Stimulated activated CD4-positive, alpha-beta T cell treated with anti-CD3 and anti-CD28 coated beads, Interleukin-12 subunit alpha, Interleukin-12 subunit beta, amount 100 ng/mL, for 24 hours (primary cell): Measurements from ENCODE around the gene GABPB1.
A peak's percentile ranks its signal among the peaks of the same experiment; 100 is the strongest.

Experiments
- DNase-seq, 2 experiments: peaks; one replicate each; pipeline ENCODE4 v3.0.0-alpha.2; 2020; ENCODE audit warnings: low read depth in 2 of 2

The GABPB1 gene

DNA sequence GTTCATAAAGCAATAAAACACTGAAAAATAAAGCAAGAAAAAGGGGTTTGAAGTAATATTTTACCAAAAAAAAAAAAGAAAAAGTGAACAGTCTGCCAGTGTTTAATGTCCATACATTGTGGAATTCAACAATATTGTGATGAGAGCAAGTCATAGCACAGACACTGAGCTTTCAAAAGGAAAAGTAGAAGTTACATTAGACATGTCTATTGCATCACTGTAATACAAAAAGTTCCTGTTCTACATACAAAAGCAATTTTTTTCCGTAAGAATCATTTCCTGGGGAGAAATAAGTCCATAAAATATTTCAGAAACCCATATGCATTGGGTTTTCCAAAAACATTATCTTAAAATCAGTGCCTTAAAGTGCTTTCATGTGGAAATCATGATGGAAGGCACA lies 77.6 kb downstream of the GABPB1 start:
- DNase-seq: no peak

DNA sequence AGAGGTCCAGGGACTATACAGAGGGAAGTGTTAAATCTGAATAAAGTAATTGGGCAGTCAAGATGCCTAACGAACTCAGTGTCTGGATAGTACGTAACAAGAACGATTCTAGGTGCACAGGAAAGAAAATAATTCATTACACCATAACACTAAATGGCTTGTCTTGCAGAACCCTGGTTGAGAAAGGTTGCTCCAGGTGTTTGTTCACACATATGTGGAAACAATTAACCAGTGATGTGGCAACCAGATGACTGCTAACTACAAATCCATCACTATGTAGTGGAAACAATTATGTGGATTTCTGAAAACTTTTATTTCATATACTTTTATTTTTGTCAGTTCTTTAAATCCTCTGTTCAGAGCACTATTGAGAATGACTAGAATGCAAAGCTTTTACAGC lies 79.1 kb downstream of the GABPB1 start:
- no peak for DNase-seq

- no peak for DNase-seq
These were observed 79.9 kb downstream of the GABPB1 start for GRCh38 chr15:50275091-50275490.

DNA sequence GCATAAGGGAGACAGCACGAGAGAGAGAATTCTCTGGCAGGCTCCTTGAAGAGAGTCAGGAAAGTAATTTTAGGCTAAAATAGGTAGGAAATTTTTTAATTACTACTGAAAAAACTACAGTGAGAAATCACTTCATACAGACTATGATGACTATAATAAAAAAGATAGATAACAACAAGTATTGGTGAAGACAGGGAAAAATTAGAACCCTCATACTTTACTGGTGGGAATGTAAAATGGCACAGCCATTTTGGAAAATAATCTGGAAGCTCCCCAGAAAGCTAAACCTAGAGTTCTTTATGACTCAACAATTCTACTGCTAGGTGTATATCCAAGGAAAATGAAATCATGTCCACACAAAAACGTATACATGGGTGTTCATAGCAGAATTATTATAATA lies 87.4 kb downstream of the GABPB1 start:
- DNase-seq: no peak

DNA sequence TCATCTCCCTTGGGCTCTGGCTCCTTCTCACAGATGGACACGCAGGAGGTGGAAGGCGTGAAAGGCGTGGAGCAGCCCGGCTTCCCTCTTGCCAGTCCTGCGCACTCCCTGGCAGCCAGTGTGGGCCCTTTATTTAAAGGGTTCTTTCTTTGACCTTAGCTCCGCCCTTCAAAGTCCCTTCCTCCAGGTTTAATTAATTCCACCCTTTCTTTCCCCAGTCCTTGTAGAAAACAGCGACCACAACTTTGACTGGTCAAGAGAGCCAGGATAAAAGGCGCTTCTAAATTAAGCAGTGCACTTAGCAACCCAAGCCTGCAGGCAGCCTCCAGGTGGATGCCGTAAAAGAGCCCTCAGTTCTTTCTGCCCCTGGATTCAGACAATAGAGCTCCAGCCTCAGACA lies 89.4 kb downstream of the GABPB1 start, which contains the start of gene HDC:
TSS of gene HDC (minus strand) at position 107 of the 400 bp plus-strand sequence. CDS start at position 4, 103 bp downstream.
- DNase-seq: no peak

DNA sequence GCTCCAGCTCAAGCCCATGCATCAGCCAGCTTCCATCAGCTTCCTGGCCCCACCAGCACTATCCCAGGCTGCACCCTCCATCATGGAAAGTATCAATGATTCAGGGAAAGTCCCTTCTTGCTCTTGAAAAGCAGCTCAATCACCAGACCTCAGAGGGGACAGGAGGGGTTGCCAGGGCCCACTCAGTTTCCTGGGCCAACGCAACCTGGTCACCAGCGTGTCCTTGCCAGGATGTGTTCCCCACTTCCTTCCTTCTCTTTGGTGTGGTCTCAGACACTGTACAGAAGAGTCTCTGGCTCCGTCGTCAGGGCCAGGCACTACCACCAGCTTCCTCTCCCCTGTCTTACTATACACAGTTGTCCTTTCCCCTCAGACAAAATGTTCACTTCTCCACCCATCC lies 92.5 kb downstream of the GABPB1 start:
- DNase-seq: peak in 1 of 2 experiments; percentile 40

GRCh38 chr15:50261981-50262380 lies 93.0 kb downstream of the GABPB1 start:
- no peak for DNase-seq

- no peak for DNase-seq
These were observed 94.0 kb downstream of the GABPB1 start for GRCh38 chr15:50260969-50261496.

GRCh38 chr15:50259276-50259675 lies 95.7 kb downstream of the GABPB1 start:
- no peak for DNase-seq

GRCh38 chr15:50257924-50258323 lies 97.1 kb downstream of the GABPB1 start:
- DNase-seq: no peak

DNA sequence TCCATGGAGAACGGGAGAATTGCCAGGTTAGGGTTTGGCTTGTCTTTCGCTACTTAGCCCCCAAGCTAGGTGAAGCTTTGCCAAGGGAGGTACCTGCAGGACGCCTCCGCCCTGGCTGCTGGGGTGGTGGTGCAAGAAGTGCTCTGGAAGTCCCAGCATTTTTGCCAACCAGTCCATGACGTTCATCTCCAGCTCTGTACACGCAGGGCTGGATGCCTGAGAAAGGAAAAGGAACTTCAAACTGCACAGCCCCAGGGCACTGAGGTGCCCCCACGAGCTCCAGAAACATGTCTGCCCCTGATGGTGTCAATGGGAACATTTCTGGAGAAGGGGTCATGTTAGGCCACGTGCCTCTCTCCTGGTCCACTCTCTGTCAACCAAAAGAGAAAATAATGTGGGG lies 97.7 kb downstream of the GABPB1 start:
- no peak for DNase-seq

- no peak for DNase-seq
These were observed 98.6 kb downstream of the GABPB1 start for GRCh38 chr15:50256188-50257041.

- no peak for DNase-seq
These were observed 102.4 kb downstream of the GABPB1 start for GRCh38 chr15:50252556-50252955.

DNA sequence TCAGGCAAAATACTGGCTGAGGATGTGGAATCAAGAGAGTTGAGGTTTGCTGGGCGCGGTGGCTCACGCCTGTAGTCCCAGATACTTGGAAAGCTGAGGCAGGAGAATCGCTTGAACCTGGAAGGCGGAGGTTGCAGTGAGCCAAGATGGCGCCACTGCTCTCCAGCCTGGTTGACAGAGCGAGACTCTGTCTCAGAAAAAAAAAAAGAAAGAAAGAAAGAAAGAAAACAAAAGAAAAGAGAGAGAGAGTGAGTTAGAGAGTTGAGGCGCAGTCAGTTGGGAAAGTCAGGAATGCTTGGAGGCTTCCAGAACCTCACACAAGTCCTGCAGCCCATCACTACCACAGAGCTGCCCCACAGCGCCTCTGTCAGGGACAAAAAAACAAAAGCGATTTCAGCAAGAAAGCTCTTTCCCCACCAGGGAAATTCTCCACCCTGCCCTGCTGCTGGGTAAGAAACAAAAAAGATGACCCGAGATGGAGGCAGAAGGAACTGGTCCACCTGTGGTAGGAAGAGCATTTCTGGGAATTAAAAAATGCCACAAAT lies 103.3 kb downstream of the GABPB1 start:
- DNase-seq: no peak

DNA sequence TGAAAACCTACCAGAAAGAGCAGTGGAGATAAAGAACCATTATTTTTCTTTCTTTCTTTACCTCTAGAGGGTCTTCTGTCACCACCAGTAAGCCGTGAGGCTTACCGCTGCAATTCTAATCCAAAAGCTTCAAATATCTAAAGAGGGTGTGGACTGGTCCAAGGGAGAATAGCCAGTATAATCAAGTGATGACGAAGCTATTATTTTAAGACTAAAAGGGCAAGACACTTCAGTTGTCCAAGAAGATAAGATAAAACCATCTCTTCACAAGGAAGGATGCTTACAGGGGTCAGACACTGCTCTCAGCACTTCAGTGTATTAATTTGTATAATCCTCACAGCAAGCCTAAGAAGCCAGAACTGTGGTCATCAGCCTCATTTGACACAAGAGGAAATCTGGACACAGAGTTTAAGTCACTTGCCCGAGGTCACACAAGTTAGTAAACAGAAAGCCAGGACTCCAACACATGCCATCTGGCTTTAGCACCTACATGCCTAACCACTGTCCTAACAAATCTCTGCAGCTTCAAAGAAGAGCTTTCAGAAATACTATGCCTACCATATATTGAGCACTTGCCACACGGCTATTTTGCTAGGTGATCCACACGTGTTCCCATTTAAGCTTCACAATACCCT lies 104.1 kb downstream of the GABPB1 start:
- no peak for DNase-seq

DNA sequence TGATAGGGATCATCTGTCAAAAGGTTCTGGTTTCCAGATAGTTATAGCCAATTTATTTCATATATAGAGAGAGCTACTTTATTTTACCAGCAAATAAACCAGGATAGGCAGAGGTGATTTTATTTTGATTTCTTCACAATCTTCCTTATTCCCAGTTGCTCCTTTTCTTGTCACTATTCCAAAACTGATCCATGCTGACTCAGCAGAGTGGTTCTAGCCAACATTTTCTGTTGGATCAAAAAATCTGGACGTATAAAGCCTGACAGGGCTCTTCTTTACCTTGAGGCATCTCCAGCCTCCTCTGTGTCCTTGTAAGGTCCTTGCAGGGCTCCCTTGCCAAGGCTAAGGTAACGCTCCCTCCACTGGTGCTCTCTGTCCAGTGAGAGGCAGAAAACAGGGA lies 105.3 kb downstream of the GABPB1 start:
- DNase-seq: no peak

GRCh38 chr15:50248994-50249582 lies 105.9 kb downstream of the GABPB1 start:
- DNase-seq: no peak

DNA sequence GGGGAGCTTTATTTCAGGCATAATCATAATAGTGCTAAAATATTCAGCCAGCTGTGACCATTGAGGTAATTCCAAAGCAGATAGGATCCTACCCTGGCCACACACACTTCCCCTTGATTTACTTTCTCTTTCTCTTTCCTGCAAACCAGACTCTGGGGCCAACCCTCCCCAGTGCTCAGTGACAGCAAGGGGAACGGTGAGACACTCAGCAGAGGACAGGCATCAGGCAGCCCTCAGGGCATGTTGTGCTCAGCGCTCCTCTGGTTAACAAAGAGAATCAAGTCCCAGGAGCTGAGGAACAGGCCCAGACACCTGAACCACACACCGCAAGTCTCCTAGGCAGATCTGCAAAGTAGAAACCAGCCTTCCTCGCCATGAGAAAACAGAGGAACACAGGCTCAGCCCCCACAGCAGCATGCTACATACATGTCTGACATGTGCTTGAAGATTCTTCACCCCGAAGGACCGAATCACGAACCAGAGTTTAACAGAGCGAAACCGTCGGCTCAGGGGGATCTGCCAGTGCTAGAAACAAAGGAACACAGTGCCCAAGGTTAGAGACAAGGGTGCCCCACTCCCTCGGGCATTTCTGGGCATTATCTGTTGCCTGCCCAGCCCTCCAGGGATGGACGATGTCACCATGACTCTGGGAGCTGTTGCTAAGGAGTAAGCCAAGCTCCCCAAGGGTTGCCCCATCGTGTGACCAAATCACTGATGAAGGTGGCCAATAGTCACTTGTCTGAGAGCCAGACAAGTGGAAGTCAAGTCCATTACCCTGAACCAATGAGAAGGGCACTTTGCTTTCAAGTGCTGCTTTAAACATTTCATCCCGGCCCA lies 107.0 kb downstream of the GABPB1 start:
- peak; percentile 15 to 33 for DNase-seq

DNA sequence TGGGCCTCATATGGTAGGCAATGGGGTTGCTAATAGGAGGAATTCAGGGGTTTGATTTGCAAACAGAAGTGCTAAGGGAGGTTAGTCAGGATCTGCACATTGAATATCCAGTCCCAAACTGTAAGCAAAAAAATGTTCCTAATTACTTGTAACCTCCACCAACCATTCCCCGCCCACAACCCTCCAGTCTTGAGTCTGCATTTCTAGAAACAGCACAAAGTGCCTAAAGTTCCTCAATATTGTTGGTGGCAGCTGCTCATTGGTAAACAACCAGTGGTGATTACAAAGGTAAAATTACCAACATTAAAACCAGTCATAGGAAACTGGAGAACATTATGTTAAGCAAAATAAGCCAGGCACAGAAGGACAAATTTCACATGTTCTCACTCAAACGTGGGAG lies 108.4 kb downstream of the GABPB1 start:
- no peak for DNase-seq

- no peak for DNase-seq
These were observed 109.9 kb downstream of the GABPB1 start for GRCh38 chr15:50244959-50245624.

DNA sequence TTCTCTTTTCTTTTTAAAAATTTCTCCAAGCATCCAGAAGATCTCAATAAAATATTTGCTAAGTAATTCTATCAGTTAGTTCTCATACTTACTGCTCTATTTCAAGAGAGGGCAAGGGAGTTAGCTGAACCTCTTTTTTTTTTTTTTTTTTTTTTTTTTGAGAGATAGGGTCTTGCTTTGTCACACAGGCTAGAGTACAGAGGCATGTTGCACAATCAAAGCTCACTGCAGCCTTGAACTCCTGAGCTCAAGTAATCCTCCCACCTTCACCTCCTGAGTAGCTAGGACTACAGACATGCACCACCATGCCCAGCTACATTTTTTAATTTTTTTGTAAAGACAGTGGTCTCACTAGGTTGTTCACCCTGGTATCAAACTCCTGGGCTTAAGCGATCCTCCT lies 110.8 kb downstream of the GABPB1 start:
- DNase-seq: no peak
